22Rv1 (cell line): ENCODE measurements around the gene SUPT4H1.

ENCODE experiments used
- ZFX ChIP-seq: fragments of 450-650 bp; IDR thresholded peaks from 2 replicates; pipeline ENCODE4 v1.6.1; 2017; ENCODE audit warnings: antibody characterized with exemption, borderline replicate concordance
- TF ChIP-seq, protein P1 (sequence below): fragments of 450-650 bp; IDR thresholded peaks from 2 replicates; pipeline ENCODE4 v1.5.1; 2017; ENCODE audit warnings: mild to moderate bottlenecking

- TF ChIP-seq, protein P1, sequence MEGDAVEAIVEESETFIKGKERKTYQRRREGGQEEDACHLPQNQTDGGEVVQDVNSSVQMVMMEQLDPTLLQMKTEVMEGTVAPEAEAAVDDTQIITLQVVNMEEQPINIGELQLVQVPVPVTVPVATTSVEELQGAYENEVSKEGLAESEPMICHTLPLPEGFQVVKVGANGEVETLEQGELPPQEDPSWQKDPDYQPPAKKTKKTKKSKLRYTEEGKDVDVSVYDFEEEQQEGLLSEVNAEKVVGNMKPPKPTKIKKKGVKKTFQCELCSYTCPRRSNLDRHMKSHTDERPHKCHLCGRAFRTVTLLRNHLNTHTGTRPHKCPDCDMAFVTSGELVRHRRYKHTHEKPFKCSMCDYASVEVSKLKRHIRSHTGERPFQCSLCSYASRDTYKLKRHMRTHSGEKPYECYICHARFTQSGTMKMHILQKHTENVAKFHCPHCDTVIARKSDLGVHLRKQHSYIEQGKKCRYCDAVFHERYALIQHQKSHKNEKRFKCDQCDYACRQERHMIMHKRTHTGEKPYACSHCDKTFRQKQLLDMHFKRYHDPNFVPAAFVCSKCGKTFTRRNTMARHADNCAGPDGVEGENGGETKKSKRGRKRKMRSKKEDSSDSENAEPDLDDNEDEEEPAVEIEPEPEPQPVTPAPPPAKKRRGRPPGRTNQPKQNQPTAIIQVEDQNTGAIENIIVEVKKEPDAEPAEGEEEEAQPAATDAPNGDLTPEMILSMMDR: no peak
- TF ChIP-seq ZFX: no peak
Measured at GRCh38 chr17:58302171-58302918, 49.7 kb downstream of the SUPT4H1 start.
